Measurements from ENCODE around the gene AZU1.

- TF ChIP-seq, protein P1, sequence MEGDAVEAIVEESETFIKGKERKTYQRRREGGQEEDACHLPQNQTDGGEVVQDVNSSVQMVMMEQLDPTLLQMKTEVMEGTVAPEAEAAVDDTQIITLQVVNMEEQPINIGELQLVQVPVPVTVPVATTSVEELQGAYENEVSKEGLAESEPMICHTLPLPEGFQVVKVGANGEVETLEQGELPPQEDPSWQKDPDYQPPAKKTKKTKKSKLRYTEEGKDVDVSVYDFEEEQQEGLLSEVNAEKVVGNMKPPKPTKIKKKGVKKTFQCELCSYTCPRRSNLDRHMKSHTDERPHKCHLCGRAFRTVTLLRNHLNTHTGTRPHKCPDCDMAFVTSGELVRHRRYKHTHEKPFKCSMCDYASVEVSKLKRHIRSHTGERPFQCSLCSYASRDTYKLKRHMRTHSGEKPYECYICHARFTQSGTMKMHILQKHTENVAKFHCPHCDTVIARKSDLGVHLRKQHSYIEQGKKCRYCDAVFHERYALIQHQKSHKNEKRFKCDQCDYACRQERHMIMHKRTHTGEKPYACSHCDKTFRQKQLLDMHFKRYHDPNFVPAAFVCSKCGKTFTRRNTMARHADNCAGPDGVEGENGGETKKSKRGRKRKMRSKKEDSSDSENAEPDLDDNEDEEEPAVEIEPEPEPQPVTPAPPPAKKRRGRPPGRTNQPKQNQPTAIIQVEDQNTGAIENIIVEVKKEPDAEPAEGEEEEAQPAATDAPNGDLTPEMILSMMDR (IDR thresholded peaks at IDR 0.05): no peak
- no peak for TF ChIP-seq POLR2A (IDR thresholded peaks at IDR 0.05)
Observed at GRCh38 chr19:834216-834615, 6.6 kb downstream of the AZU1 start.
